HG03066 (cell line): Measurements from ENCODE around the gene CDC23.
"Not testable (repeated sequence)": the region's sequence is repeated elsewhere in the genome, so short reads cannot be mapped to it uniquely, and the experiment has no call there.

Source experiments
- ATAC-seq: cut with Tn5 transposase; IDR thresholded peaks from one replicate; pipeline ENCODE4 v1.9.1; 2021; ENCODE audit warnings: low read depth; ENCODE audit not compliant: unreplicated experiment

CDC23 gene

GRCh38 chr5:138148811-138149210 lies 64.3 kb downstream of the CDC23 start:
- no peak for ATAC-seq

GRCh38 chr5:138143578-138143977 lies 69.5 kb downstream of the CDC23 start:
- ATAC-seq: not testable (repeated sequence)

GRCh38 chr5:138141734-138142133 lies 71.4 kb downstream of the CDC23 start:
- ATAC-seq: no peak

GRCh38 chr5:138140268-138140667 lies 72.9 kb downstream of the CDC23 start:
- ATAC-seq: no peak

GRCh38 chr5:138139781-138140090 lies 73.4 kb downstream of the CDC23 start:
- ATAC-seq: no peak

- no peak for ATAC-seq
These were observed 74.0 kb downstream of the CDC23 start, which contains the start of gene NME5 for GRCh38 chr5:138138949-138139780. TSS of gene NME5 (minus strand) at chr5:138139428. CDS start at chr5:138138780, 648 bp downstream.
